ENCODE data around the gene COG5.

The COG5 gene

DNA sequence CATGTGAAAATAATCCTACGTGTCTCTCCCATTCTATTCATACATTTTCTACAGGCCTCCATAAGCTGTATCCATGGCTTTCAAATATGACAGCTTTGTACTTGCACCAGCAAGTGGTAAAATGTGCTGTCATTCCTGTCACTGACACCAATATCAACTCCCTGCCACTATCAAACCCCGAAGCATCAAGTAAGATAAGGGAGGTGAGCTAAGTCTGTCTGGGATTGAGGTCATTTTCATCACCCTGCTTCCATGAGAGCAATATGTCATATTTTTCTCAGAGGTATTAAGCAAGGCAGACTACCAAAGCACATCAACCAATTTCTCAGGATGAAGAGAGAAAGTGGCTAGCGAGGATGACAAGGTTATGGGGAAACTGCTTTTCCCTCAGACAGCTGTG lies 82.8 kb downstream of the COG5 start:
- Histone ChIP-seq H3K27me3 (ENCODE audit: insufficient read depth, low read depth, severe bottlenecking) (no peaks in the 10 kb centered on the region), H3K36me3 (no peaks in the 10 kb centered on the region), H3K9me3 (ENCODE audit: severe bottlenecking) (no peaks in the 10 kb centered on the region), H3K27ac (no peak overlapping the region), H3K4me3 (ENCODE audit: low read depth, low read length) (no peak overlapping the region)
- DNase-seq, result no peak
- no peak for TF ChIP-seq CTCF (IDR thresholded peaks at IDR 0.05; ENCODE audit: low read depth, low read length)

GRCh38 chr7:107479303-107479702 lies 84.4 kb downstream of the COG5 start:
- Histone ChIP-seq H3K27ac (no peak overlapping the region), H3K27me3 (ENCODE audit: insufficient read depth, low read depth, severe bottlenecking) (no peaks in the 10 kb centered on the region), H3K4me3 (ENCODE audit: low read depth, low read length) (no peak overlapping the region), H3K36me3 (no peaks in the 10 kb centered on the region), H3K9me3 (ENCODE audit: severe bottlenecking) (no peaks in the 10 kb centered on the region)
- TF ChIP-seq CTCF (IDR thresholded peaks at IDR 0.05; ENCODE audit: low read depth, low read length), result no peak
- no peak for DNase-seq

- Histone ChIP-seq H3K27me3 (ENCODE audit: insufficient read depth, low read depth, severe bottlenecking) (no peaks in the 10 kb centered on the region), H3K9me3 (ENCODE audit: severe bottlenecking) (no peaks in the 10 kb centered on the region), H3K4me3 (ENCODE audit: low read depth, low read length) (no peak overlapping the region), H3K36me3 (no peaks in the 10 kb centered on the region), H3K27ac (no peak overlapping the region)
- TF ChIP-seq CTCF (IDR thresholded peaks at IDR 0.05; ENCODE audit: low read depth, low read length), result no peak
- DNase-seq, result no peak
These were observed 89.6 kb downstream of the COG5 start for GRCh38 chr7:107474104-107474521.

DNA sequence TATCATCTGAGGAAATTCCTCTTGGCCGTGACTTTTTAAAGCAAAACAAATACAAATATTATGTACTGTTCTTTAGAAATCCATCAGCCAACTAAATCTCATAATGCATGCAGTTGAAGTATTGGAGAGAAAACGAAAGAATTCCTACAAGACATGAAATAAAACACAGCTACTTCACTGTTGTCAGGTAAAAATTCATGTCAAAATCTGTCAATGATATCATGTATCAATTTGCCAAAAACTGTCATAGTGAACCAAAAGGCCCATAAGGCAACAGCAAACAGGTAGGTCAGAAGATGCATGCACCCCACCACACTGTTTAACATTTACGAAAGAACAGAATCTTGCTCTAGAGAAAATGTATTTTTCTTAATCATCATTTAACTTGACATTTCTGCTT lies 91.6 kb downstream of the COG5 start:
- Histone ChIP-seq H3K4me3 (ENCODE audit: low read depth, low read length) (no peak overlapping the region), H3K27me3 (ENCODE audit: insufficient read depth, low read depth, severe bottlenecking) (no peaks in the 10 kb centered on the region)
- no peak for TF ChIP-seq CTCF (IDR thresholded peaks at IDR 0.05; ENCODE audit: low read depth, low read length)

DNA sequence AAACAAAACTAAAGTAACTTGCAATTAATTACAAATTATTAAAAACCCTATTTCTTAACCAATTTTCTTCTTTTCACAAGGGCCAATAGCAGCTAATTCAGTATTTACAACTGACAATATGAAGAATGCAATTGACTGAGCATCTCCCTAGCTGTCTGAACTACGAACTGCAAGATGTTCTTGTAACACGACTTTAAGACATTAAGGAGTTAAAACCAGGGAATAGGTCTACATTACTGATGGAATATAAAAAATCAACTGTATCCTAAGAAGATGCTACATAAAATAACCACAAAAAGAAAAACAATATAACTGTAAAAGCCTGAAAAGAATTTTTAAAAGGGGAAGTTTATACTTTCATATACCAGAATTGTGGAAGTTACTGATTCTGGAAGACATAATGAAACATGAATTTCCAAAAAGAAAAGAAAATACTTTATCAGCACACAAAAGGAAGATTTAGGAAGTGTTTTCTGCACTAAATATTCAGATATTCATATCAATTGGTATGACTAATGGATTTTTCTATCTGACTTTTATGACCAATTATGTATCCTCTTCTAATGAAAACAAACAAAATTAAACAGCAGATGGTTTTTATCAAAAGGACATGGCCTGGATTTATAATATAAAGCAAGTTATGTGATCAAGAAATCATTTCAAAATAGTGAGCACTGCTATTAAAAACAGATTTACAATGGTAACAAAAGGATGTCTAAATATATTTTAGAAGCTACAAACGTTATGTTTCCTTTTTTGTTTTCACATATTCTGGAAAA lies 92.2 kb downstream of the COG5 start:
- Histone ChIP-seq H3K27me3 (ENCODE audit: insufficient read depth, low read depth, severe bottlenecking) (no peaks in the 10 kb centered on the region), H3K27ac (no peak overlapping the region), H3K36me3 (no peaks in the 10 kb centered on the region), H3K9me3 (ENCODE audit: severe bottlenecking) (no peaks in the 10 kb centered on the region), H3K4me3 (ENCODE audit: low read depth, low read length) (no peak overlapping the region)
- DNase-seq, result no peak
- no peak for TF ChIP-seq CTCF (IDR thresholded peaks at IDR 0.05; ENCODE audit: low read depth, low read length)

More for the DNA sequence above, 91.6 kb downstream of the COG5 start:
- H3K9me3 ChIP-seq (ENCODE audit: severe bottlenecking), result no peaks in the 10 kb centered on the region
- no peak overlapping the region for H3K27ac ChIP-seq
- no peaks in the 10 kb centered on the region for H3K36me3 ChIP-seq
- DNase-seq, result no peak

DNA sequence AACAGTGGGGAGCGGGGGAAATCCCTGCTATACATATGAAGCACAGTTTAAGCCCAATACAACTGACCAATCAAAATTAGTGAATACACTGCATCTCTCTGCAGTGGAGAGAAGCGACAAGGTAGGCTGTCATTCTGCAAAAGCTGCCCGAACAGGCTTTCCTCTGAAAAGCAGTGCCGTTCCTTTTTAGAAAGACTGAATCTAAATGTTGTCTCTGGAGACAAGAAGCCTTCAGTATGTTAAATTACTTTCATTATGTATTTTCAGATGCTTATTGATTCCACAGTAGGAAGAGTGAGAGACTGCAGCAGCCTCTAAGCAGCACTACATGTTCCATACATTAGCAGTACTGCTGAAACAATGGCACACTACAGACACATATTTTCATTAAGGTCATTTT lies 93.8 kb downstream of the COG5 start, which contains the start of gene GPR22:
GPR22 (plus strand) TSS at position 129 of the 400 bp plus-strand sequence. CDS start 4,004 bp downstream, outside the sequence.
- Histone ChIP-seq H3K9me3 (ENCODE audit: severe bottlenecking) (no peaks in the 10 kb centered on the region), H3K4me3 (ENCODE audit: low read depth, low read length) (no peak within 1 kb of the TSS), H3K27me3 (ENCODE audit: insufficient read depth, low read depth, severe bottlenecking) (no peaks in the 10 kb centered on the region), H3K27ac (no peak within 1 kb of the TSS), H3K36me3 (no peaks in the 10 kb centered on the region; the same call in 1 of the 2 replicates)
- DNase-seq, result no peak
- no peak for TF ChIP-seq CTCF (IDR thresholded peaks at IDR 0.05; ENCODE audit: low read depth, low read length)

Data from WERI-Rb-1 (cell line).